H1 (cell line): ENCODE results near the gene ISL2. TPM values are rescaled to one million over a fixed set of nuclear protein-coding genes. Genes with fewer than 3 reads are reported as not detected.

Source experiments
- CTCF ChIA-PET: fragments of 300-600 bp; sonication (Branson Sonifier 250); formaldehyde crosslinking; loops from one replicate; lab custom pipeline; 2021; ENCODE audit not compliant: partially characterized antibody; lab: Charles Lee
- POLR2A ChIA-PET: fragments of 300-600 bp; sonication (Branson Sonifier 250); formaldehyde crosslinking; loops from one replicate; lab custom pipeline; 2021; ENCODE audit warnings: inconsistent platforms; ENCODE audit not compliant: partially characterized antibody; lab: Charles Lee
- DNase-seq, 2 experiments: peaks; one replicate each; pipeline versions ENCODE4 v3.0.0 to v3.0.0-alpha.2; 2010 to 2022; ENCODE audit warnings: low spot score in 2 of 2, low read depth in 1 of 2, mixed read lengths in 1 of 2
- FAIRE-seq: peaks from 2 replicates; lab custom pipeline; 2011; peaks lifted over from hg19 to GRCh38; lab: Jason Lieb, UNC
- H2AFZ ChIP-seq: 2 replicates; pipeline ENCODE4 v1.8.1; 2012; ENCODE audit warnings: low read length, inconsistent platforms
- H2AK5ac ChIP-seq: 2 replicates; pipeline ENCODE4 v1.6.1; 2013; ENCODE audit warnings: low read depth, low read length
- H2BK120ac ChIP-seq: replicated peaks from 2 replicates; pipeline ENCODE3; 2013; ENCODE audit warnings: low read depth, low read length, inconsistent platforms
- H2BK12ac ChIP-seq: 2 replicates; pipeline ENCODE4 v1.6.1; 2013; ENCODE audit warnings: low read depth, low read length
- H2BK15ac ChIP-seq: 2 replicates; pipeline ENCODE4 v1.6.1; 2013; ENCODE audit warnings: low read length
- H2BK20ac ChIP-seq: 2 replicates; pipeline ENCODE4 v1.6.1; 2013; ENCODE audit warnings: low read length
- H2BK5ac ChIP-seq: 2 replicates; pipeline ENCODE4 v1.6.1; 2013; ENCODE audit warnings: low read depth, low read length
- H3K14ac ChIP-seq: 2 replicates; pipeline ENCODE4 v1.6.1; 2013; ENCODE audit warnings: inconsistent platforms; ENCODE audit not compliant: insufficient read length
- H3K18ac ChIP-seq: 2 replicates; pipeline ENCODE4 v1.6.1; 2013; ENCODE audit warnings: low read length; ENCODE audit errors: extremely low read depth
- H3K23ac ChIP-seq: 2 replicates; pipeline ENCODE4 v1.6.1; 2013; ENCODE audit warnings: inconsistent platforms; ENCODE audit not compliant: insufficient read length
- H3K23me2 ChIP-seq: 2 replicates; pipeline ENCODE4 v1.6.1; 2013; ENCODE audit warnings: low read depth, low read length
- H3K27ac ChIP-seq: 2 replicates; pipeline ENCODE4 v1.6.1; 2011; ENCODE audit warnings: low read depth, low read length, inconsistent platforms
- H3K27me3 ChIP-seq, 4 experiments: replicated peaks in 1 of 4; 1 replicate in 1 of 4; 2 replicates in 3 of 4; pipeline versions ENCODE4 v1.6.1 to v1.8.1; 2011 to 2013; ENCODE audit warnings: low read length in 3 of 4, mild to moderate bottlenecking in 3 of 4, inconsistent platforms in 2 of 4, mixed read lengths in 2 of 4, moderate library complexity in 1 of 4; ENCODE audit not compliant: control insufficient read depth in 3 of 4, insufficient read depth in 3 of 4; ENCODE audit errors: extremely low read depth in 1 of 4
- H3K36me3 ChIP-seq, 4 experiments: 2 replicates each; pipeline versions ENCODE4 v1.6.1 to v1.8.1; 2011 to 2013; ENCODE audit warnings: mild to moderate bottlenecking in 4 of 4, low read length in 3 of 4, moderate library complexity in 2 of 4, control low read depth in 1 of 4, inconsistent platforms in 1 of 4; ENCODE audit not compliant: insufficient read depth in 4 of 4, control insufficient read depth in 2 of 4
- H3K4ac ChIP-seq: replicated peaks from 2 replicates; pipeline ENCODE3; 2013; ENCODE audit warnings: low read length, low read depth, mixed read lengths, inconsistent platforms; ENCODE audit not compliant: insufficient read length
- H3K4me1 ChIP-seq, 4 experiments: replicated peaks in 1 of 4; 1 replicate in 1 of 4; 2 replicates in 3 of 4; pipeline versions ENCODE4 v1.6.1 to v1.8.1; 2011 to 2013; ENCODE audit warnings: low read length in 3 of 4, inconsistent platforms in 2 of 4, mixed read lengths in 1 of 4; ENCODE audit not compliant: insufficient read depth in 4 of 4, control insufficient read depth in 3 of 4
- H3K4me2 ChIP-seq, 2 experiments: 2 replicates each; pipeline versions ENCODE4 v1.6.1 to v1.8.1; 2011 to 2013; ENCODE audit warnings: low read depth in 2 of 2, low read length in 2 of 2, control low read depth in 1 of 2, inconsistent platforms in 1 of 2, mild to moderate bottlenecking in 1 of 2; ENCODE audit not compliant: insufficient read depth in 1 of 2
- H3K4me3 ChIP-seq, 4 experiments: fragments of 200-600, 300-600 bp in 1 of 4; sonication (generic), shearing (Covaris generic), sonication (Bioruptor Twin) in 1 of 4; 2 replicates each; pipeline versions ENCODE4 v1.5.1 to v1.8.1; 2011 to 2016; ENCODE audit warnings: low read length in 4 of 4, low read depth in 3 of 4, control low read depth in 2 of 4, inconsistent platforms in 2 of 4, mild to moderate bottlenecking in 2 of 4, mixed read lengths in 1 of 4, moderate library complexity in 1 of 4; ENCODE audit not compliant: insufficient read depth in 2 of 4; ENCODE audit errors: extremely low read depth in 1 of 4
- H3K56ac ChIP-seq: replicated peaks from 2 replicates; pipeline ENCODE3; 2013; ENCODE audit warnings: low read depth, mild to moderate bottlenecking, mixed read lengths, low read length, inconsistent platforms; ENCODE audit not compliant: insufficient read length
- H3K79me1 ChIP-seq: 2 replicates; pipeline ENCODE4 v1.6.1; 2013; ENCODE audit warnings: low read depth, low read length, control low read depth
- H3K79me2 ChIP-seq, 2 experiments: 2 replicates each; pipeline versions ENCODE4 v1.6.1 to v1.8.1; 2012 to 2013; ENCODE audit warnings: low read length in 2 of 2, mild to moderate bottlenecking in 2 of 2, inconsistent platforms in 1 of 2; ENCODE audit not compliant: insufficient read depth in 2 of 2, control insufficient read depth in 1 of 2
- H3K9ac ChIP-seq, 4 experiments: replicated peaks in 1 of 4; 1 replicate in 1 of 4; 2 replicates in 3 of 4; pipeline versions ENCODE4 v1.6.1 to v1.8.1; 2011 to 2013; ENCODE audit warnings: low read depth in 3 of 4, low read length in 3 of 4, control low read depth in 2 of 4, mild to moderate bottlenecking in 2 of 4, moderate library complexity in 2 of 4, inconsistent platforms in 1 of 4; ENCODE audit errors: extremely low read depth in 1 of 4
- H3K9me3 ChIP-seq, 2 experiments: 2 replicates each; pipeline versions ENCODE4 v1.6.1 to v1.8.1; 2012 to 2013; ENCODE audit warnings: mild to moderate bottlenecking in 2 of 2, moderate library complexity in 2 of 2, control low read depth in 1 of 2, inconsistent platforms in 1 of 2, low read depth in 1 of 2, low read length in 1 of 2, mixed read lengths in 1 of 2; ENCODE audit not compliant: insufficient read depth in 2 of 2
- H4K20me1 ChIP-seq, 2 experiments: replicated peaks in 1 of 2; 2 replicates each; pipeline versions ENCODE3 to v1.8.1; 2011 to 2013; ENCODE audit warnings: inconsistent platforms in 2 of 2, low read length in 2 of 2, mild to moderate bottlenecking in 1 of 2; ENCODE audit not compliant: insufficient read depth in 2 of 2, control insufficient read depth in 1 of 2
- H4K5ac ChIP-seq: 2 replicates; pipeline ENCODE4 v1.6.1; 2013; ENCODE audit warnings: low read length, low read depth, mixed read lengths, inconsistent platforms; ENCODE audit not compliant: insufficient read length
- H4K8ac ChIP-seq: 2 replicates; pipeline ENCODE4 v1.8.0; 2013; ENCODE audit warnings: mild to moderate bottlenecking, moderate library complexity, low read length, inconsistent platforms; ENCODE audit not compliant: insufficient read depth; ENCODE audit errors: extremely low read depth
- H4K91ac ChIP-seq: replicated peaks from 2 replicates; pipeline ENCODE3; 2013; ENCODE audit warnings: low read length, mixed read lengths, inconsistent platforms; ENCODE audit not compliant: insufficient read length
- CEBPB ChIP-seq: IDR thresholded peaks from 2 replicates; pipeline ENCODE4 v1.6.1; 2012; ENCODE audit warnings: low read depth, low read length
- EP300 ChIP-seq, 2 experiments: IDR thresholded peaks; 1 replicate in 1 of 2; 2 replicates in 1 of 2; pipeline ENCODE4 v1.6.1; 2011 to 2012; ENCODE audit warnings: low read depth in 2 of 2, low read length in 2 of 2, mild to moderate bottlenecking in 2 of 2, borderline replicate concordance in 1 of 2, inconsistent platforms in 1 of 2, moderate library complexity in 1 of 2
- NANOG ChIP-seq: IDR thresholded peaks from 2 replicates; pipeline ENCODE4 v1.6.1; 2011; ENCODE audit warnings: low read length, low read depth, mild to moderate bottlenecking, inconsistent platforms; ENCODE audit not compliant: insufficient read depth, poor library complexity, severe bottlenecking
- POLR2AphosphoS5 ChIP-seq: IDR thresholded peaks from 2 replicates; pipeline ENCODE4 v1.6.1; 2011; ENCODE audit warnings: low read depth, low read length
- SP1 ChIP-seq: IDR thresholded peaks from 2 replicates; pipeline ENCODE4 v1.6.1; 2011; ENCODE audit warnings: low read depth, low read length
- TAF7 ChIP-seq: optimal IDR thresholded peaks from 2 replicates; pipeline ENCODE3; 2011; ENCODE audit warnings: low read depth, mild to moderate bottlenecking, inconsistent platforms, low read length, moderate library complexity, borderline replicate concordance
- YY1 ChIP-seq: IDR thresholded peaks from 2 replicates; pipeline ENCODE4 v1.6.1; 2011; ENCODE audit warnings: low read depth, mild to moderate bottlenecking, low read length
- ZNF274 ChIP-seq: IDR thresholded peaks from 2 replicates; pipeline ENCODE4 v1.7.0; 2012; ENCODE audit warnings: low read length, borderline replicate concordance; ENCODE audit errors: extremely low read depth
- WGBS, 2 experiments: shearing (Covaris generic) in 1 of 2; methylation state at CpG; one replicate each; pipeline versions ENCODE4 v1.1.6 to v1.1.7; 2013 to 2015; ENCODE audit warnings: low lambda C conversion rate in 2 of 2, mixed read lengths in 2 of 2, inconsistent platforms in 1 of 2, low coverage in 1 of 2, missing lambda C conversion rate in 1 of 2; ENCODE audit not compliant: insufficient replicate concordance in 2 of 2, insufficient coverage in 1 of 2, insufficient read length in 1 of 2; ENCODE audit errors: extremely low coverage in 1 of 2, missing lambda C conversion rate in 1 of 2; 5-methylcytosine and 5-hydroxymethylcytosine counted together
- long read RNA-seq, 2 experiments: library from RNA in 1 of 2; library from capped mRNA in 1 of 2; stranded (forward); transcript quantifications; one replicate each; pipeline ENCODE4 v2.0.0, GENCODE V29; 2021; ENCODE audit warnings: inconsistent platforms in 1 of 2
- polyA minus RNA-seq, 3 experiments: library from RNA; depleted of rRNA, polyadenylated mRNA; stranded (reverse); fragments of >200 nt; gene quantifications; 1 replicate in 2 of 3; 2 replicates in 1 of 3; pipeline ENCODE4 v1.2.3, GENCODE V29; 2011
- polyA plus RNA-seq, 7 experiments: library from polyadenylated mRNA; depleted of rRNA in 3 of 7; stranded (reverse) in 5 of 7; unstranded in 2 of 7; fragments of >200 nt in 5 of 7; fragments of 200-250 nt in 2 of 7; gene quantifications; 1 replicate in 5 of 7; 2 replicates in 1 of 7; 4 replicates in 1 of 7; pipeline versions ENCODE4 v1.2.1 to v1.2.3, GENCODE V29; 2011 to 2013; ENCODE audit warnings: missing spikeins in 2 of 7, mixed read lengths in 2 of 7
- total RNA-seq: library from RNA; stranded (reverse); fragmentation: NEBNext Ultra II Directional; extraction: Animal tissue kit (Norgen Biotek cat#: 25700); gene quantifications from 2 replicates; pipeline ENCODE4 v1.2.1, GENCODE V29; 2021

ISL2 gene
- 0.33 and 0.99 TPM in 2 replicates for total RNA-seq
- 0.32 and 0.82 TPM in 2 replicates for polyA plus RNA-seq (2011; rRNA removed)
- 0.78 TPM for polyA plus RNA-seq (2011; cell fraction: cytosol; rRNA removed)
- polyA plus RNA-seq (2011; cell fraction: nucleus; rRNA removed): 2.6 TPM
- polyA plus RNA-seq (2012, experiment 1 of 2): 0.29 to 0.43 TPM (median 0.29 TPM) in 3 of 4 replicates, not detected in the other
- 0.17 TPM for polyA plus RNA-seq (2012, experiment 2 of 2)
- 0.24 TPM for polyA plus RNA-seq (2013, experiment 1 of 2)
- polyA plus RNA-seq (2013, experiment 2 of 2): 0.42 TPM
- 0.16 TPM in 1 of 2 replicates, not detected in the other for polyA minus RNA-seq (2011; rRNA and poly(A)+ RNA removed)
- not detected for polyA minus RNA-seq (2011; cell fraction: cytosol; rRNA and poly(A)+ RNA removed)
- polyA minus RNA-seq (2011; cell fraction: nucleus; rRNA and poly(A)+ RNA removed): not detected
- long read RNA-seq, experiment 1: 0 reads
- long read RNA-seq, experiment 2: 0 reads

- Histone ChIP-seq H4K5ac (no peak within 1 kb of the TSS), H2BK12ac (peak within 1 kb of the TSS; percentile 99), H3K4me2 (peak within 1 kb of the TSS; percentile 80 to 84), H3K36me3 (peaks cover 0 to 15% (median 0%) of the 10 kb centered on the region in 4 experiments; a peak in 1 of 8 replicates), H3K79me2 (no peaks in the 10 kb centered on the region), H3K14ac (no peak within 1 kb of the TSS), H3K56ac (peak within 1 kb of the TSS; percentile 67), H4K20me1 (peaks cover 10 to 22% of the 10 kb centered on the region in 2 experiments), H3K4me3 (peak within 1 kb of the TSS; percentile 41 to 63 (median 51)), H3K9ac (peak within 1 kb of the TSS; percentile 48 to 82 (median 59); a peak in 5 of 7 replicates), H2BK20ac (peak within 1 kb of the TSS; percentile 61; the same call in 1 of the 2 replicates), H3K27me3 (peaks cover 43 to 76% (median 67%) of the 10 kb centered on the region in 4 experiments), H3K27ac (no peak within 1 kb of the TSS), H3K23ac (no peak within 1 kb of the TSS), H4K8ac (peak within 1 kb of the TSS; percentile 79; the same call in 1 of the 2 replicates), H2BK120ac (peak within 1 kb of the TSS; percentile 21), H3K4me1 (peaks cover 0 to 35% (median 23%) of the 10 kb centered on the region in 4 experiments; a peak in 6 of 7 replicates), H3K79me1 (no peaks in the 10 kb centered on the region), H4K91ac (peak within 1 kb of the TSS; percentile 27), H2BK5ac (peak within 1 kb of the TSS; percentile 91), H3K23me2 (peaks cover 11% of the 10 kb centered on the region; the same call in 1 of the 2 replicates), H2AFZ (peak within 1 kb of the TSS; percentile 74), H3K18ac (peak within 1 kb of the TSS; percentile 96), H3K4ac (no peak within 1 kb of the TSS), H3K9me3 (no peaks in the 10 kb centered on the region; a peak in 1 of 4 replicates), H2AK5ac (peak within 1 kb of the TSS; percentile 79), H2BK15ac (no peak within 1 kb of the TSS; the same call in 1 of the 2 replicates)
- FAIRE-seq (no peak), DNase-seq (peak; percentile 89 to 97)
- whole genome bisulfite sequencing, 2 experiments: 1% methylated on average over 33 of the region's 40 CpGs; no CpG with 5 or more reads in 1 of the 2 experiments
- ChIA-PET POLR2A (interaction anchor here (0.6 to 4.8 kb wide), 16 partner anchors 9 to 167 kb away, joined by 3 to 55 read pairs (median 4); partner anchors contain the start of gene ETFA), CTCF (interaction anchor here (0.7 to 9.2 kb wide), 5 partner anchors 10 to 531 kb away, joined by 3 to 130 read pairs (median 4); no protein-coding TSS in a partner anchor)
- TF ChIP-seq TAF7: peak; percentile 56
- peak; percentile 64 for TF ChIP-seq POLR2AphosphoS5
- TF ChIP-seq ZNF274: no peak
- peak; percentile 14 for TF ChIP-seq NANOG
- peak; percentile 87 for TF ChIP-seq CEBPB
- TF ChIP-seq YY1: 0 out of 2 replicates have a peak, but pooled peaks have one; percentile 26
- peak; percentile 66; the same call in 1 of the 2 replicates for TF ChIP-seq SP1
- 0 out of 3 replicates have a peak, but pooled peaks of 1 of the 2 experiments have one; percentile 35 for TF ChIP-seq EP300 (IDR thresholded peaks at IDR 0.05; ENCODE audit: borderline replicate concordance in 1 of 2, low read depth in 2 of 2, low read length in 2 of 2)
Measured at GRCh38 chr15:76336254-76337058, at the start of gene ISL2. Gene ISL2, plus strand, starts transcription at chr15:76336773. Its CDS starts 111 bp downstream, at chr15:76336884.
